ENCODE results near the gene PIAS1. TPM values are rescaled to one million over a fixed set of nuclear protein-coding genes. Genes with fewer than 3 reads are reported as not detected.

PIAS1 gene
- total RNA-seq, 1 experiment from 2014 or later = 25.9 TPM

DNA sequence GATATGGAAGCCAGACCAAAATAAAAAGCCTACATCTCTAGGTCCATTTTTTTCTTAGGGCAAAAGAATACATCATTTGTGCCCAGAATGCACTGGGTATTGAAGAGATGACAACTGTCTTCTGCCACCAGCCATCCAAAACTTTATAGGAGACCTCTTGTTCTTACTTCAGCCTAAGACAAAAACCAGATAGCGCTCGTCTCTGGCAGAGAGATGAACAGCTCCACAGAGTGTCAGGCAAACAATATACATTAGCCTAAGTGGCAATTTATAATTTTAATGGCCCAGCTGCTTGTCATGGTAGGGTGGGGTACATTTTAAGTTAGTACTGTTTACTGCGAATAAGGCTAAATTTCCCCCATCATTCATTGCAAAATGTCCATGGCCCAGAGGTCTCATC, 38.9 kb upstream of the PIAS1 start:
- POLR2A ChIA-PET = no interaction called here
- intact Hi-C loops (cut with micrococcal nuclease) = no loop called here
- no peaks in the 10 kb centered on the region for H4K20me1 ChIP-seq (ENCODE audit: insufficient read depth)

DNA sequence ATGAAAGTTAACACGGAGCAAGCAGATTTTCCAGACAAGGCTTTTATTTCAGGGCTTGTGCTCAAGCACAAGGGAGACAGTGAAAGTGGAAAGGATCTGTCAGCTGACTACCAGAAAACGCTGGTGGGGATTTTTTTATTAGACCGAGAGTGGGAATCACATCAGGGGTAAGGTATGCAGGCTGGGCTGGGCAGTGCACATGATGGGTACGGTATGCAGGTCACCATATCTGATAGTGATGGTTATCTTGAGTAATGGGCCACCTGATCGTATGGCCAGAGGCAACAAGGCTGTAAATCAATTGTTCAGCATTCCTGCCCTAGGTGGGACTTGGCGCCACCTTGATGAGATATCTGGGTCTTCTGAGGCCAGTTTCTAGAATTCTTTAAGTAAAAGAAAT, 36.9 kb upstream of the PIAS1 start:
- Histone ChIP-seq H3K36me3 (ENCODE audit: control insufficient read depth in 1 of 2, insufficient read depth in 2 of 2, low read length in 2 of 2) (no peaks in the 10 kb centered on the region), H3K9ac (ENCODE audit: low read length) (no peak overlapping the region), H4K20me1 (ENCODE audit: insufficient read depth) (no peaks in the 10 kb centered on the region), H3K9me3 (ENCODE audit: control insufficient read depth in 1 of 2, insufficient read depth in 1 of 2, low read depth in 1 of 2, low read length in 2 of 2) (no peaks in the 10 kb centered on the region), H3K4me1 (ENCODE audit: control insufficient read depth in 1 of 2, insufficient read depth in 2 of 2, low read length in 2 of 2) (no peaks in the 10 kb centered on the region), H3K27ac (ENCODE audit: low read depth, low read length) (no peak overlapping the region), H2AFZ (ENCODE audit: low read depth, low read length, poor library complexity, severe bottlenecking) (no peak overlapping the region), H3K27me3 (ENCODE audit: insufficient read depth, low read length) (no peaks in the 10 kb centered on the region; the same call in 1 of the 2 replicates), H3K79me2 (ENCODE audit: insufficient read depth, low read length) (no peaks in the 10 kb centered on the region), H3K4me3 (replicated peaks in 1 of 2; ENCODE audit: low read depth in 1 of 2, low read length in 2 of 2) (no peak overlapping the region), H3K4me2 (ENCODE audit: low read length) (no peak overlapping the region), H3K9me2 (ENCODE audit: insufficient read depth) (no peaks in the 10 kb centered on the region)
- TF ChIP-seq CEBPB (IDR thresholded peaks at IDR 0.05; ENCODE audit: low read depth) (no peak), POLR2AphosphoS5 (IDR thresholded peaks at IDR 0.05; ENCODE audit: low read depth, low read length) (no peak), JUND (IDR thresholded peaks at IDR 0.05) (no peak), RAD21 (IDR thresholded peaks at IDR 0.05; ENCODE audit: low read depth) (no peak), SRF (IDR thresholded peaks at IDR 0.05; ENCODE audit: low read depth) (no peak), ZNF274 (IDR thresholded peaks at IDR 0.05; ENCODE audit: low read depth, low read length) (no peak), EZH2 (IDR thresholded peaks at IDR 0.05) (no peak)
- TF ChIP-seq, protein P1, sequence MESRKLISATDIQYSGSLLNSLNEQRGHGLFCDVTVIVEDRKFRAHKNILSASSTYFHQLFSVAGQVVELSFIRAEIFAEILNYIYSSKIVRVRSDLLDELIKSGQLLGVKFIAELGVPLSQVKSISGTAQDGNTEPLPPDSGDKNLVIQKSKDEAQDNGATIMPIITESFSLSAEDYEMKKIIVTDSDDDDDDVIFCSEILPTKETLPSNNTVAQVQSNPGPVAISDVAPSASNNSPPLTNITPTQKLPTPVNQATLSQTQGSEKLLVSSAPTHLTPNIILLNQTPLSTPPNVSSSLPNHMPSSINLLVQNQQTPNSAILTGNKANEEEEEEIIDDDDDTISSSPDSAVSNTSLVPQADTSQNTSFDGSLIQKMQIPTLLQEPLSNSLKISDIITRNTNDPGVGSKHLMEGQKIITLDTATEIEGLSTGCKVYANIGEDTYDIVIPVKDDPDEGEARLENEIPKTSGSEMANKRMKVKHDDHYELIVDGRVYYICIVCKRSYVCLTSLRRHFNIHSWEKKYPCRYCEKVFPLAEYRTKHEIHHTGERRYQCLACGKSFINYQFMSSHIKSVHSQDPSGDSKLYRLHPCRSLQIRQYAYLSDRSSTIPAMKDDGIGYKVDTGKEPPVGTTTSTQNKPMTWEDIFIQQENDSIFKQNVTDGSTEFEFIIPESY (IDR thresholded peaks at IDR 0.05; ENCODE audit: extremely low read depth, insufficient replicate concordance, low read length) = no peak
- intact Hi-C loops (cut with micrococcal nuclease) = no loop called here
- POLR2A ChIA-PET = no interaction called here
- CTCF ChIA-PET = no interaction called here
- RAD21 ChIA-PET (ENCODE audit: low non-redundant PET in 1 of 2, low total read pairs in 2 of 2, uncharacterized antibody in 2 of 2, unreplicated experiment in 2 of 2) = no interaction called here
- DNase-seq (ENCODE audit: low read depth, low spot score) = no peak
- BruUV-seq (replicated peaks) = no TSS peak
- no peak for ATAC-seq

More for the DNA sequence above, 38.9 kb upstream of the PIAS1 start:
- Histone ChIP-seq H3K27ac (ENCODE audit: low read depth, low read length) (no peak overlapping the region), H3K36me3 (ENCODE audit: control insufficient read depth in 1 of 2, insufficient read depth in 2 of 2, low read length in 2 of 2) (no peaks in the 10 kb centered on the region), H3K4me3 (replicated peaks in 1 of 2; ENCODE audit: low read depth in 1 of 2, low read length in 2 of 2) (no peak overlapping the region), H3K9me2 (ENCODE audit: insufficient read depth) (no peaks in the 10 kb centered on the region), H3K9ac (ENCODE audit: low read length) (no peak overlapping the region), H3K4me2 (ENCODE audit: low read length) (no peak overlapping the region), H3K4me1 (ENCODE audit: control insufficient read depth in 1 of 2, insufficient read depth in 2 of 2, low read length in 2 of 2) (no peaks in the 10 kb centered on the region), H3K9me3 (ENCODE audit: control insufficient read depth in 1 of 2, insufficient read depth in 1 of 2, low read depth in 1 of 2, low read length in 2 of 2) (no peaks in the 10 kb centered on the region), H3K27me3 (ENCODE audit: insufficient read depth, low read length) (no peaks in the 10 kb centered on the region), H3K79me2 (ENCODE audit: insufficient read depth, low read length) (no peaks in the 10 kb centered on the region), H2AFZ (ENCODE audit: low read depth, low read length, poor library complexity, severe bottlenecking) (no peak overlapping the region)
- ChIA-PET CTCF (no interaction called here), RAD21 (ENCODE audit: low non-redundant PET in 1 of 2, low total read pairs in 2 of 2, uncharacterized antibody in 2 of 2, unreplicated experiment in 2 of 2) (no interaction called here)
- DNase-seq (ENCODE audit: low read depth, low spot score) (no peak), ATAC-seq (no peak)
- TF ChIP-seq, protein P2, sequence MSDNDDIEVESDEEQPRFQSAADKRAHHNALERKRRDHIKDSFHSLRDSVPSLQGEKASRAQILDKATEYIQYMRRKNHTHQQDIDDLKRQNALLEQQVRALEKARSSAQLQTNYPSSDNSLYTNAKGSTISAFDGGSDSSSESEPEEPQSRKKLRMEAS (IDR thresholded peaks at IDR 0.05) = no peak
- TF ChIP-seq CBX3 (IDR thresholded peaks at IDR 0.05; ENCODE audit: low read depth) (no peak), YY1 (IDR thresholded peaks at IDR 0.05; ENCODE audit: extremely low read depth, insufficient replicate concordance, low read depth, low read length) (no peak), ZFX (IDR thresholded peaks at IDR 0.05) (no peak), EGR1 (IDR thresholded peaks at IDR 0.05; ENCODE audit: low read depth) (no peak), ELF1 (IDR thresholded peaks at IDR 0.05; ENCODE audit: borderline replicate concordance, low read depth) (no peak)
- BruUV-seq (replicated peaks) = no TSS peak

Measured in HCT116 (cell line).